Lung microvascular endothelial cell (primary cell): ENCODE data around the gene MYO18A. TPM values are rescaled to one million over a fixed set of nuclear protein-coding genes. Genes with fewer than 3 reads are reported as not detected.
"Not testable (repeated sequence)": the region's sequence is repeated elsewhere in the genome, so short reads cannot be mapped to it uniquely, and the experiment has no call there.

ENCODE experiments used
- DNase-seq, 2 donors: peaks; one replicate each; pipeline versions ENCODE4 v3.0.0 to v3.0.0-alpha.2; 2010; ENCODE audit warnings: low read depth in 2 of 2
- total RNA-seq: library from RNA; depleted of rRNA; stranded (reverse); fragments of >200 nt; gene quantifications from 2 replicates; pipeline ENCODE4 v1.2.1, GENCODE V29; 2014

MYO18A gene
- total RNA-seq: 22.4 and 26.2 TPM in 2 replicates

- DNase-seq: peak; percentile 79 to 86
Observed at GRCh38 chr17:29180034-29180787, at the start of gene MYO18A. MYO18A (minus strand) TSS chr17:29180398; CDS start chr17:29166940, 13,458 bp downstream.

GRCh38 chr17:29225396-29225795 lies 45.2 kb upstream of the MYO18A start:
- DNase-seq: no peak

- DNase-seq: not testable (repeated sequence)
Observed at GRCh38 chr17:29221338-29221737, 41.1 kb upstream of the MYO18A start.

- peak; percentile 78 to 90 for DNase-seq
Observed at GRCh38 chr17:29219378-29220047, 39.3 kb upstream of the MYO18A start.

- no peak for DNase-seq
Observed at GRCh38 chr17:29216856-29217255, 36.7 kb upstream of the MYO18A start.

- DNase-seq: no peak
Observed at GRCh38 chr17:29216181-29216580, 36.0 kb upstream of the MYO18A start.

- DNase-seq: no peak
Observed at GRCh38 chr17:29215717-29216116, 35.5 kb upstream of the MYO18A start.

GRCh38 chr17:29215174-29215573 lies 35.0 kb upstream of the MYO18A start:
- DNase-seq: no peak

- DNase-seq: no peak
Observed at GRCh38 chr17:29214215-29215146, 34.3 kb upstream of the MYO18A start.

GRCh38 chr17:29212681-29213121 lies 32.5 kb upstream of the MYO18A start:
- no peak for DNase-seq

- no peak for DNase-seq
Observed at GRCh38 chr17:29212094-29212631, 32.0 kb upstream of the MYO18A start.

- DNase-seq: peak in 1 of 2 donors; percentile 14
Observed at GRCh38 chr17:29210879-29211278, 30.7 kb upstream of the MYO18A start.

- DNase-seq: no peak
Observed at GRCh38 chr17:29209073-29209472, 28.9 kb upstream of the MYO18A start.

GRCh38 chr17:29207975-29208374 lies 27.8 kb upstream of the MYO18A start:
- DNase-seq: no peak

GRCh38 chr17:29205047-29205446 lies 24.8 kb upstream of the MYO18A start:
- no peak for DNase-seq

GRCh38 chr17:29204068-29204804 lies 24.0 kb upstream of the MYO18A start:
- not testable (repeated sequence) for DNase-seq

GRCh38 chr17:29197516-29198272 lies 17.5 kb upstream of the MYO18A start:
- DNase-seq: no peak

- no peak for DNase-seq
Observed at GRCh38 chr17:29196769-29197515, 16.7 kb upstream of the MYO18A start.

GRCh38 chr17:29195465-29196081 lies 15.4 kb upstream of the MYO18A start:
- no peak for DNase-seq
